Fibroblast of lung (primary cell): ENCODE results near the gene NECAB3. TPM values are rescaled to one million over a fixed set of nuclear protein-coding genes. Genes with fewer than 3 reads are reported as not detected.

Source experiments
- DNase-seq, 2 donors: peaks; one replicate each; pipeline versions ENCODE4 v3.0.0 to v3.0.0-alpha.2; 2010; ENCODE audit warnings: low read depth in 2 of 2
- H2AFZ ChIP-seq: 2 replicates; pipeline ENCODE4 v1.5.1; 2012; ENCODE audit warnings: low read length, control low read depth, inconsistent platforms
- H3K27ac ChIP-seq: 2 replicates; pipeline ENCODE4 v1.5.1; 2011; ENCODE audit warnings: low read length, control low read depth; ENCODE audit not compliant: insufficient read depth
- H3K27me3 ChIP-seq: 2 replicates; pipeline ENCODE4 v1.5.1; 2011; ENCODE audit warnings: mild to moderate bottlenecking, low read length; ENCODE audit not compliant: control insufficient read depth, insufficient read depth
- H3K36me3 ChIP-seq: 2 replicates; pipeline ENCODE4 v1.5.1; 2011; ENCODE audit warnings: low read length; ENCODE audit not compliant: control insufficient read depth, insufficient read depth
- H3K4me1 ChIP-seq: 2 replicates; pipeline ENCODE4 v1.5.1; 2011; ENCODE audit warnings: low read length; ENCODE audit not compliant: control insufficient read depth, insufficient read depth; ENCODE audit errors: extremely low read depth
- H3K4me2 ChIP-seq: 2 replicates; pipeline ENCODE4 v1.5.1; 2011; ENCODE audit warnings: low read length, control low read depth; ENCODE audit not compliant: insufficient read depth; ENCODE audit errors: extremely low read depth
- H3K4me3 ChIP-seq, 4 experiments: fragments of 200-600 bp in 1 of 4; sonication (generic) in 1 of 4; replicated peaks in 1 of 4; 2 replicates each; pipeline ENCODE4 v1.5.1; 2011 to 2016; ENCODE audit warnings: low read length in 4 of 4, low read depth in 3 of 4, mild to moderate bottlenecking in 3 of 4, control low read depth in 2 of 4, inconsistent platforms in 1 of 4, mixed read lengths in 1 of 4; ENCODE audit not compliant: insufficient read depth in 1 of 4; ENCODE audit errors: control extremely low read depth in 1 of 4
- H3K79me2 ChIP-seq: 2 replicates; pipeline ENCODE4 v1.5.1; 2012; ENCODE audit warnings: mild to moderate bottlenecking, low read length, inconsistent platforms; ENCODE audit not compliant: control insufficient read depth, insufficient read depth
- H3K9ac ChIP-seq: 2 replicates; pipeline ENCODE4 v1.5.1; 2011; ENCODE audit warnings: mild to moderate bottlenecking, low read length, control low read depth; ENCODE audit not compliant: insufficient read depth
- H3K9me3 ChIP-seq: 2 replicates; pipeline ENCODE4 v1.5.1; 2012; ENCODE audit warnings: low read depth, low read length; ENCODE audit not compliant: control insufficient read depth, insufficient read depth
- H4K20me1 ChIP-seq: 2 replicates; pipeline ENCODE4 v1.5.1; 2011; ENCODE audit warnings: low read length; ENCODE audit not compliant: control insufficient read depth, insufficient read depth; ENCODE audit errors: extremely low read depth
- EZH2 ChIP-seq: IDR thresholded peaks from 2 replicates; pipeline ENCODE4 v1.5.1; 2012; ENCODE audit warnings: low read length, control low read depth, mild to moderate bottlenecking; ENCODE audit errors: missing control alignments
- polyA plus RNA-seq, 2 donors: library from polyadenylated mRNA; depleted of rRNA in 1 of 2; stranded (reverse) in 1 of 2; unstranded in 1 of 2; fragments of >200 nt; gene quantifications; 2 replicates each; pipeline ENCODE4 v1.2.1, GENCODE V29; 2011 to 2012; ENCODE audit warnings: missing spikeins in 1 of 2
- total RNA-seq: library from RNA; depleted of rRNA; stranded (reverse); fragments of >200 nt; gene quantifications from 2 replicates; pipeline ENCODE4 v1.2.1, GENCODE V29; 2014
- TF ChIP-seq, protein P1 (sequence below), 2 donors: IDR thresholded peaks in 1 of 2; conservative IDR thresholded peaks in 1 of 2; 1 replicate in 1 of 2; 2 replicates in 1 of 2; pipeline ENCODE4 v1.5.1; 2011 to 2012; ENCODE audit warnings: low read length in 2 of 2, control low read depth in 1 of 2, inconsistent platforms in 1 of 2, low read depth in 1 of 2, mild to moderate bottlenecking in 1 of 2

The NECAB3 gene
- total and polyA plus RNA-seq, 2 donors (not counting 1 experiment from before 2014, with no cell fraction given) = 5.1 to 20.5 TPM

DNA sequence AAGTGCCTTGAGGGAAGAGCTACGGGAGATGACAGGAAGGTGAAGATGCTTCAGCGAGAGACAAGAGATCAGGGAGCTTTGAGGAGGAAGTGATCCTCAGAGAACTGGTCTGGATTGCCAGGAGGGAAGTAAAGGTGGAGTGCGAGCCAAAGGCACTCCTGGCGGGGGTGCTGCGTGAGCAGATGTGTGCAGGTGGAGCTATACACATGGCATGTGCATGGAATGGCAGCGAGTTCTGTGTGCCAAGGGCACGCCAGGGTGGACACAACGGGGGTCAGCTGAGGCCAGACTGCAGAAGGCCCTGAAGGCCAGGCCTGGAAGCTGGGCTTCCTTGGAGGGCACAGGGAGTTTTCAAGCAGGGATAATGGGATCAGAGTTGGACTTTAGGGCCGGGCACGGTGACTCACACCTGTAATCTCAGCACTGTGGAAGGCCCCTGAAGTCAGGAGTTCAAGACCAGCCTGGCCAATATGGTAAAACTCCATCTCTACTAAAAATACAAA, 39.7 kb upstream of the NECAB3 start:
- Histone ChIP-seq H3K9me3 (no peaks in the 10 kb centered on the region), H4K20me1 (no peaks in the 10 kb centered on the region), H3K9ac (no peak overlapping the region), H3K36me3 (peaks cover 2% of the 10 kb centered on the region), H3K27ac (no peak overlapping the region), H2AFZ (no peak overlapping the region), H3K4me1 (peaks cover 3% of the 10 kb centered on the region), H3K4me2 (no peak overlapping the region), H3K4me3 (no peak overlapping the region), H3K79me2 (no peaks in the 10 kb centered on the region), H3K27me3 (no peaks in the 10 kb centered on the region)
- TF ChIP-seq EZH2 = no peak
- TF ChIP-seq, protein P1, sequence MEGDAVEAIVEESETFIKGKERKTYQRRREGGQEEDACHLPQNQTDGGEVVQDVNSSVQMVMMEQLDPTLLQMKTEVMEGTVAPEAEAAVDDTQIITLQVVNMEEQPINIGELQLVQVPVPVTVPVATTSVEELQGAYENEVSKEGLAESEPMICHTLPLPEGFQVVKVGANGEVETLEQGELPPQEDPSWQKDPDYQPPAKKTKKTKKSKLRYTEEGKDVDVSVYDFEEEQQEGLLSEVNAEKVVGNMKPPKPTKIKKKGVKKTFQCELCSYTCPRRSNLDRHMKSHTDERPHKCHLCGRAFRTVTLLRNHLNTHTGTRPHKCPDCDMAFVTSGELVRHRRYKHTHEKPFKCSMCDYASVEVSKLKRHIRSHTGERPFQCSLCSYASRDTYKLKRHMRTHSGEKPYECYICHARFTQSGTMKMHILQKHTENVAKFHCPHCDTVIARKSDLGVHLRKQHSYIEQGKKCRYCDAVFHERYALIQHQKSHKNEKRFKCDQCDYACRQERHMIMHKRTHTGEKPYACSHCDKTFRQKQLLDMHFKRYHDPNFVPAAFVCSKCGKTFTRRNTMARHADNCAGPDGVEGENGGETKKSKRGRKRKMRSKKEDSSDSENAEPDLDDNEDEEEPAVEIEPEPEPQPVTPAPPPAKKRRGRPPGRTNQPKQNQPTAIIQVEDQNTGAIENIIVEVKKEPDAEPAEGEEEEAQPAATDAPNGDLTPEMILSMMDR (conservative IDR thresholded peaks at IDR 0.05 in 1 of 2, IDR thresholded peaks at IDR 0.05 in 1 of 2; ENCODE audit: low read depth in 1 of 2, low read length in 2 of 2) = no peak
- no peak for DNase-seq

DNA sequence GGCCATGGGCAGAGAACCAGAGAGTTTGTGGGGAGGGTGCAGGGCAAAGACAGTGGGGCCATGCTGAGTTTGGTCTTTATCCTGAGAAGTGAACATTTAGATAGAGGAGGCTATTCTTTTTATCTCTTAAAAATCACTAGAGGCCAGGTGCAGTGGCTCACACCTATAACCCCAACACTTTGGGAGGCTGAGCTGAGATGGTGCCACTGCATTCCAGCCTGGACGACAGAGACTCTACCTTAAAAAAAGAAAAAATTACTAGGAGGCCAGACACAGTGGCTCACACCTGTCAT, 37.2 kb upstream of the NECAB3 start:
- no peaks in the 10 kb centered on the region for H3K27me3 ChIP-seq
- H3K79me2 ChIP-seq = no peaks in the 10 kb centered on the region
- no peak for DNase-seq
- no peak overlapping the region for H3K27ac ChIP-seq
- H3K9me3 ChIP-seq = no peaks in the 10 kb centered on the region
- no peak overlapping the region for H3K9ac ChIP-seq
- H3K4me1 ChIP-seq = peaks cover 3% of the 10 kb centered on the region
- TF ChIP-seq, protein P1 (conservative IDR thresholded peaks at IDR 0.05 in 1 of 2, IDR thresholded peaks at IDR 0.05 in 1 of 2; ENCODE audit: low read depth in 1 of 2, low read length in 2 of 2) = no peak
- no peak for TF ChIP-seq EZH2
- no peak overlapping the region for H3K4me3 ChIP-seq
- no peak overlapping the region for H3K4me2 ChIP-seq
- no peaks in the 10 kb centered on the region for H4K20me1 ChIP-seq
- H2AFZ ChIP-seq = no peak overlapping the region
- H3K36me3 ChIP-seq = peaks cover 2% of the 10 kb centered on the region

DNA sequence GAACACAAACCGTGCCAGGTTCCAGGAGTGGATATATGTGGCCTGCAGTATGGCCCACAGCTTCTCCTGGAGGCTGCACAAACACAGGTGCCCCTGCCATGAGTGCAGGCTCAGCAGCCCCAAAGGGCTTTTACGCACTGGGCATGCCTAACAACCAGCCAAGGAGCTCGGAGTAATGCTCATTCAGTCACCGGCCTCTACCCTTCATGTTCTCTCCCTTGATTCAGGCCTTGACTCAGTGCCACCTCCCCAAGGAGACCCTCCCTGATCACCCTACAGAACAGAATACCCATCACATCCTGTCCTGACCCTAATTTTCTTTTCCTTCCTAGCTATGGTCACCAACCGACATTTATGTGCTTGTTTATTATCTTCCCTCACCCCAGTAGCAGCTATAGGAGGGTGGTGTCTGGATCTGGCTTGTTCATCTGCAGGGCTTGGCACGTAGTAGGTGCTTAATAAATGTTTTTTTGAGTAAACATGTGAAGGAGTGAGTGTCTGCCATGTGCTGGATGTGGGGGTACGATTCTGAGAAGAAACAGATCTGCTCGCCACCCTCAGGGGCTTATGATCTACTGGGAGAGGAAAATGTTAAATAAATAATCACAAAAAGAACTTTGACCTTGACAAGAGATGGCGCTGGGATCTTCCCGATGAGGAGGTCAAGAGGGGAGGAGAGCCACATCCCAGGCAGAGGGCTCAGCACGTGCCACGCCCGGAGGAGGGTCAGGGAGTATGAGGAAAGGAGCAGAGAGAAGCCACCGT, 36.6 kb upstream of the NECAB3 start:
- Histone ChIP-seq H3K9ac (no peak overlapping the region), H3K9me3 (no peaks in the 10 kb centered on the region), H3K36me3 (peaks cover 2% of the 10 kb centered on the region), H3K27me3 (no peaks in the 10 kb centered on the region), H3K4me2 (no peak overlapping the region), H3K27ac (no peak overlapping the region), H3K79me2 (no peaks in the 10 kb centered on the region), H3K4me3 (no peak overlapping the region), H4K20me1 (no peaks in the 10 kb centered on the region), H2AFZ (no peak overlapping the region), H3K4me1 (peaks cover 3% of the 10 kb centered on the region)
- DNase-seq = no peak
- no peak for TF ChIP-seq EZH2
- TF ChIP-seq, protein P1 (conservative IDR thresholded peaks at IDR 0.05 in 1 of 2, IDR thresholded peaks at IDR 0.05 in 1 of 2; ENCODE audit: low read depth in 1 of 2, low read length in 2 of 2) = no peak
